GM18951 (cell line): ENCODE results near the gene CD7.

Experiments used
- POLR2A ChIP-seq: IDR thresholded peaks from 4 replicates; pipeline ENCODE4 v1.6.1; 2011; ENCODE audit warnings: mild to moderate bottlenecking; ENCODE audit not compliant: insufficient read length, insufficient read depth; ENCODE audit errors: extremely low read depth
- in situ Hi-C: fragments of 300-500 bp; cut with MboI; formaldehyde crosslinking; loops from one replicate; pipeline ENCODE4 v1.12.0; 2022; ENCODE audit warnings: low sequenced_read_pairs, mixed read lengths, inconsistent platforms; ENCODE audit not compliant: unreplicated experiment

CD7 gene

DNA sequence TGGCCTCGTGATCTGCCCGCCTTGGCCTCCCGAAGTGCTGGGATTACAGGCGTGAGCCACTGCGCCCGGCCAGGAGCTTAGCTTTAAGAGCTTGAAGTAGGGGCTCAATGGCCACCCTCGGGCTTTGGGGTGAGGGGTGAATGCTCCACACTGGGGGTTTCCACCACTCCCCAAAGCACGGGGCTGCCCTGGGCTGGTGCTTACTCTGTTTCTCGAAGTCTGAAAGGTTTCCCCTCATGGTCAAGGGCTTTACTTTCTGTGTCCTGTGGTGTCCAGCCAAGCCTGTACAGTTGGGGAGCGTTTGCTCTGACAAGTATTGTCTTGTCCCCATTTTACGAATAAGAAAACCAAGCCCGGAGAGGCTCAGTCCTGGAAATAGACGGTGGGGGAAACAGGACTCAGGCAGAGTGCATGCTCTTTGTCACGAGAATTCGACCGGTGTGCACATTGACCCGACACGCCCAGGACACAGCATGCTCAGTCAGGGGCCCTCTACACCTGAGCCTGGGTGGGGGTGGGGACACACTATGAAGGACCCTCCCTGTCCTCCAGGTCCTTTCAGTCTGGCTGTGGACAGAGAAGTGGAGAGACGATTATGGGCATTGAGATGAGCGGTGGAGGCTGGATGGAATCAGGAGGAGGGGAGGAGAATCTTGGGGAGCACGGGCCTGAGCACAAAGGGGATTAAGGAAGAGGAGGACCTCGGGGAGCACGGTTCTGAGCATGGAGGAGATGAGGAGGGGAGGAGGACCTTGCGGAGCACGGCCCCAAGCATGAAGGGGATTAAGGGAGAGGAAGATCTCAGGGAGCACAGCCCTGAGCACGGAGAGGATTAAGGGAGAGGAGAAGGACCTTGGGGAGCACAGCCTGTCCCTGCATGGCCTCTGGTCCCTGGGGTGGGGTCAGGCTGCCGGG lies 7.5 kb downstream of the CD7 start:
- in situ Hi-C loops, result no loop called here
- TF ChIP-seq POLR2A, result no peak

DNA sequence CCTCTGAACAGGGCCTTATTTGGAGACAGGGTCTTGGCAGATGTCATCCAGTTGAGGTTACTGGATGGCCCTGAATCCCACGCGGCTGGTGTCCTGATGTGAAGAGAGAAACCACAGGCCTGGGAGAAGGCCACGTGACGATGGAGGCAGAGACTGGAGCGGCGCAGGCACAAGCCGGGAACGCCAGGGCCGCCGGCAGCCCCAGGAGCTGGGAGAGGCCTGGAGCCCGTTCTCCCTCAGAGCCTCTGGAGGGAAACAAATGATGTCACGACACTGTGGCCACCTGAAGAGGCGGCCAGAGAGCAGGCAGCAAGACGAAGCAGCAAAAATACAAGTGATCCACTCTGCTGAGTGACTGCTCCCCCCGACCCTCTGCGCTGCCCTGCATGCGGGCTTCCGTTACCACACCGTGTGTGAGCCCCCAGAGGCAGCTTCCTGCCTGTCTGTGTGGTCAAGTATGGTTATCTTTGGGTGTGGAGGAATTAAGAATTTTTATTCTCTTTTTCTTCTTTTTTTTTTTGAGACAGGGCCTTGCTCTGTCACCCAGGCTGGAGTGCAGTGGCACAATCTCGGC lies 11.6 kb downstream of the CD7 start:
- in situ Hi-C loops, result no loop called here
- no peak for TF ChIP-seq POLR2A

DNA sequence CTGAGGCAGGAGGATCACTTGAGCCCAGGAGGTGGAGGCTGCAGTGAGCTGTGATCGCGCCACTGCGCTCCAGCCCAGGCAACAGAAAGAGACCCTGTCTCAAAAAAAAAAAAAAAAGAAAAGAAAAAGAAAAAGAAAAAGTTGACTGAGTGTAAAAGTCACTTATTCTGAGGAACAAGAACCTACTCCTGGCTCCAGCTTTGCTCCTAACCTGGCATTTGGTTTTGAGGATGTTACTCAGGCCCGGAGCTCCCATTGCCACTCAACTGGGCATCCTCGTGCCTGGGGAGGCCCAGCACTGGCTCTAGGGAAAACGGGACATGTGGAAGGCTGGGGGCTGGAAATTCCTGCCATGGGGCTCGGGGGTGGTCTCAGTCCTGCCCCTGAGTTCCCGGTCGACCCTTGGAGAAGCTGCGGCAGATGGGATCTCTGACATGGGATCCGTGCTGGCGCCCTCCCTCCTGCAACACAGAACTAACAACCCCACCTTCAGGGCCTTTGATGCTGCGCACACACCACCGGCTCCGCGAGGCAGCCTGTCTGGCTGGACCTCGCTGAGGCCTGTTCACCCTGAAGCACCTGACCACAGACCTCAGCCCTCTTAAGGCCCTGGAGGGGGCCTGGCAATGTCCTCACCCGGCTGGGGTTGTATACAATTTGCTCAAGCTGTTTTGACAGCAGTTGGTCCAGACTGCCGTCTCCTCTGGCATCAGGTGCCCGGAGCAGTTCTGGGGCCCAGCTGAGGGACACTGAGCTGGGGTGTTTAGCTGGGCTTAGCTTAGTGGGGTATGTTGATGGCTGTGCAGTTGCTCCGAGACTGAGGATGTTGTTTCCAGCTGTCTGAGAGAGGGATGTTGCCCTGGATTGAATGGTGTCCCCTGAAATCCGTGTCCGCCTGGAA lies 12.3 kb downstream of the CD7 start:
- TF ChIP-seq POLR2A, result no peak
- in situ Hi-C loops, result no loop called here

- TF ChIP-seq POLR2A, result no peak
- in situ Hi-C loops, result no loop called here
Measured at GRCh38 chr17:82303944-82304808, 13.2 kb downstream of the CD7 start.

GRCh38 chr17:82302991-82303943 lies 14.1 kb downstream of the CD7 start:
- no peak for TF ChIP-seq POLR2A
- in situ Hi-C loops, result no loop called here

DNA sequence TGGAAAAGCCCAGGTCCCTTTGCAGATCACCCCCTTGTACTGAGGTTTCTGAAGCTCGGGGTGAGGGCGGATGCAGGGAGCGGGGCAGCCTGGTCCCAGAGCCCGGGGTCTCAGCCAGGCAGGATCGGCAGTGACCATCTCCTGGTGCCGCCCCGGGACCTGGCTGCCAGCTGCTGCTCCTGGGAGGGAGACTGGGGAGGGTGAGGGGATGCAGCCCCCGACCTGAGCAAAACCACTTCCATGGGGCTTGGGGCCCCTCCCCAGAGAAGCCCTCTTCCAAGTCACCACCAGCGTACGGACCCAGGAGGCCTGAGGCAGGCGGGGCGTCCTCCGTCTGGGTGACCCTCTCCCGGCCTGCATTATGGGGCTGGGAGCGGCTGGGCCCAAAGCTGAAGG lies 14.8 kb downstream of the CD7 start:
- TF ChIP-seq POLR2A, result no peak
- in situ Hi-C loops, result no loop called here

- in situ Hi-C loops, result no loop called here
- TF ChIP-seq POLR2A, result peak; percentile 23
Measured at GRCh38 chr17:82301916-82302567, 15.4 kb downstream of the CD7 start.

DNA sequence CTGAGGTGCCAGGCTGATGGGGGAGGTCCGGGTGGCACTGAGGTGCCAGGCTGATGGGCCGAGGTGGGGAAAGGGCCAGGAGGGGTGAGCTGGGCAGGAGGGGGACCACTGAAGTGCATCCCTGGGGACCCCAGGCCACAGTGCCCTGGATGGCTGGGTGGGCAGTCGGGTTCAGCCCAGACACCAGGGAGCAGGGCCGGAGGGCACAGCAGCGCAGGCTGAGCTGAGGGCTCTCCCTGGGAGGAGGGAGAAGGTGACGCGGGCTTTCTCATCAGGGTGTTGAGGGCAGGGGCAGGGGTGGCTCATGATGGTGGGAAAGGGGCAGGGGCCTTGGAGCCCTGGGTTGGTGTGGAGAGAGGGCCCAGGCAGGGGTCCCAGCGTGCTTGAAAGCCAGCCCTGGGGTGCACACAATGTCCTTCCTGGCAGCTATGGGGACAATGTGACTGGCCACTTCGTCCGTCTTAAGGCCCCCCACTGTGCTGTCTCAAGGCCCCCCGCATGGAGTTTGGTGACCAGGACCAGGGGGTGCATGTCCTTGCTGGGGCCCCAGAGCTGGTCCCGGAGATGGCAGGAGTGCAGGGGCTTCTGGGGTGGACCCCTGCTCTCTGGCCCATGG lies 16.0 kb downstream of the CD7 start:
- in situ Hi-C loops, result no loop called here
- TF ChIP-seq POLR2A, result no peak

DNA sequence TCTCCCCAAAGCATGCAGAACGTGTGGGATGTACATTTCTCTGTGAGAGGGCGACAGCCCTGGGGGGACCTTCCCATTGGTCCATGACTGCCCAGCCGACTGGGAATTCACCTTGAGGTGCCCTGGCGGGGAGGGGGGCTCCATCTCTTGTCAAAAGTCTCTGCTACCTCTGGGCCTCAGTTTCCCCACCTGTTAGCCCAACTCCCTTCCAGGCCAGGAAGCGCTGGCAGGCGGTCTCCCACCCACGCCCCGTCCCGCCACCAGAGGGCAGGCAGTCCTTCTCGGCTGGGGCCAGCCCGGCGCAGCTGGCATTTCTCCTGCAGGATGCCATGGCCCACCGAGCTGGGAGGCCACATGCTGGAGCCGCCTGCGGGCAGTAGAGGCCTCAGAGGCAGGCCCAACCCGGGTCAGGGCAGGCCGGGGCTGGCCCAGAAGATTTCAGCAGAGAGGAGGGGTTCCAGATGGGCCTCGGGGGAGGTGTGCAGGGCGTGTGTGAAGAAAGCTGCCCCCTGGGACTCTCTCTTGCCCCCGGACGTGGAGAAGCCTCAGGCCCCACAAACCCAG lies 16.6 kb downstream of the CD7 start:
- TF ChIP-seq POLR2A, result peak; percentile 23
- in situ Hi-C loops, result no loop called here

DNA sequence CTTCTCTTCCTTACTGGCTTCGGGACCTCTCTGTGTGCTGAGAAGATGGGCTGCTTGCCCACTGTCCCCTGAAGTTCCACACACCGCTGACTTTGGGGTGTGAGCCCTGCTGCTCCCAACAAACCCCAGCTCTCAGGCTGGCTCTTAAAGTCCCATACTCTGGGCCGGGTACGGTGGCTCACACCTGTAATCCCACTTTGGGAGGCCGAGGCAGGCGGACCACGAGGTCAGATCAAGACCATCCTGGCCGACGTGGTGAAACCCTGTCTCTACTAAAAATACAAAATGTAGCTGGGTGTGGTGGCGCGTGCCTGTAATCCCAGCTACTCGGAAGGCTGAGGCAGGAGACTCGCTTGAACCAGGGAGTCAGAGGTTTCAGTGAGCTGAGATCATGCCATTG lies 17.2 kb downstream of the CD7 start:
- TF ChIP-seq POLR2A, result no peak
- in situ Hi-C loops, result no loop called here
